Glomerular visceral epithelial cell (primary cell): ENCODE data around the gene CORO6.

Source experiments
- DNase-seq: peaks from one replicate; pipeline ENCODE4 v3.0.0-alpha.2; 2016; ENCODE audit errors: extremely low spot score

Gene CORO6

DNA sequence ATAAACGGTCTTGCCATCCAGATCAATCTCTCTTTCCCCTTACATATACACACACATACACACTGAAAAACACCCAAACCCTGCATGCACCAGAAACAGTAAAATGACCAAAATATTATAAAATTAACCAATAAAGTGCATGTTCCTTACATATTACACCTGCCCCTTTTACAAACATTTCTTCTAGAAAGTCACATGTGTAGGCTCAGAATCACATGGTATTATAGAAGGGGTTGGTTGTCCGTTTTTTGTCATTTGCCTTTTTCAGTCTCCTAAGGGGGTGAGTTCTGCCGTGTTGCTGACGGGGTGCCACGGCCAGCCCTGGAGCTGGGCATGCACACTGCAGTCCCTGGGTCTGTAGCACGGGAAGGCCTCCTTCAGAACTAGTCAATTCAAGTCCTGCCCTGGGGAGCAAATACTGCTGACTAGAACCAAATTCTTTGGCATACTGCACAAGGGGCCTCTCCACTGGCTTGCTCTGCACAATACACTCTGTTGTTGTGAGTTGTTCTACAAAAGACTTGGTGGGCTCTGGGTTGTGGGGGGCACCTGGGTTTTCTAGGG lies 8.0 kb upstream of the CORO6 start:
- no peak for DNase-seq

DNA sequence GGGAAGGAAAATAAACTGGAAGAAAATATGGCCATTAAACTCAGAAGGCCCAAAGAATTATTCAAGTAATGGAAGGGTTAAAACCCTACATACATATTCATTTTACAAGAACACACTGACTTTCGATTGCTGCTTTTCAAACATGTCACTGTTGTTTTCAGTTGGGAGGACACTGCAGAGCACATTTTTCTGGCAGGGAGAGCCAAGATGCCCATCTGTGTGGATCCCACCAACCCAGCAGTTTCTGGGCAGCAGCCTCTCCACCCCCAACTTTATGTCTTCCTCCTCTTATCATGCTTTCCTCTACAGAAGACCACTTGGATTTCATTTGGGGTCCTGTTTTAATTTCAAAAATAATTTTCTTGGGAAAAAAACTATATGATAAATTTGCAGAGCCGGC lies 7.1 kb upstream of the CORO6 start:
- DNase-seq = no peak

DNA sequence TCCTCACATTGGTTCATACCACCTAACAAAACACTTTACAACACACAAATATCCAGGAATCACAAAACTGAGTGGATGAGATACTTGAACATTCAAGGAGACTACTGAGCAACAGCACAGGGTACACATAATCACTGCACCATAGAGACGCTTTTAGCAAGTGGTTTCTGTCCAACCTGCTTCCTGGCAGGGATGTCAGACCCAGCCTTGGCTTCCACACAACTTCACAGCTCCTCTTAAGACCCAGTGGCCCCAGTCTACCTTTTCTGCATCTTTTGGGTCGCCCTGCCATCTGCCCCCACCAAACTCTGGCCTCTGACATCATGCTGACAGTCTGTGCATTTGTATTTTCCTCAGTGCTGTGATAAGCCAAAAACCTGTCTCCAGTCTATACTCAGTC lies 5.9 kb upstream of the CORO6 start:
- no peak for DNase-seq

DNA sequence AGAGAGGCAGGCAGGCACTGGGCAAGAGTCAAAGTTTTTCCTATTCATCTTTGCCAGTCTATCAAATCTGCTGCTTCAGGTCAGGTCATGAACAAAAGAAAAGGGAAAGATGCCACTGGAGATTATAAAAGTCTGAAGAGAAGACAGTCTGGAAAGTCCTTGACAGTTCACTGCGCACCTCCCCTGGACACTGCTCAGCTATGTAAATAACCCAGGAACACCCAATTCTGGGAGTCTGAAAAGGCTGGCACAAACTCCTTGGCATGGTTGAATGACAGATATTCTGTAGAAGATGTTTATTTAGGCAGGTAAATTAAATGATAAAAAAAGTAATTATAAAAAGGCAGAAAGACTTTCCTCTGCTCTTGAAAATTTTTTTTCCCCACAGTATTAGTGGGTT lies 5.2 kb upstream of the CORO6 start:
- no peak for DNase-seq

DNA sequence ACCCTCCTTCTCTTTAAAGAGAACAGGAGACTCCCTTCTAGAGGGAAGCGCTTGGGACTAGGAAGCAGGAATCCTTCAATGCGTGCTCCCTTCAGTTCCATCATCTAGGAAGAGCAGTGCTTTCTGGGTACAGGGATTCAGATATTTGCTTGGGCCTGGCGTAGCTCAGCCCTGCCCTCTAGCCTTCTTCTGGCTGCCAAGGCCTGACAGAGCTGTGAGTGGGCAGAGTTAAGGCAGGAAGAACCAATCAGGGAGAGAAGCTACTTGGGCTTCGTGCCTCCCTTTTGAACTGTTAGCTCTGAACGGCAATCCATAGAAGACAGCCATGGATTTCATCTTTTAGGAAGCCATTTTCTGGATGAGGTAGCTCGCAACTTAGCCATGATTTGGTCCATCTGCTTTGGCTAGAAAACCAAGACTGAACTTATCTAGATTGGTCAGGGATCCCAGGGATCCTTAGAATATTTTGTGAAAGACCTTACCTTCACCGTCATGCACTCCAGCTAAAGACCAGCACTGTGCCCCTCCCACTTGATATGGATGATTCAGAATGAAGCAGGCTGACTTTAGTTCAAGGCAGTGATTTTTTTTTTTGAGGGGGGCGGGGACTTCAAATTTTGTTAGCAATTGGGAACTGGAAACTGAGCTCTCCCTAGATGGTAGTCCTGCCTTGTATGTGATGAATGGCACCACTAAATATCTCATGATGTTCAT lies 2.5 kb upstream of the CORO6 start:
- no peak for DNase-seq

DNA sequence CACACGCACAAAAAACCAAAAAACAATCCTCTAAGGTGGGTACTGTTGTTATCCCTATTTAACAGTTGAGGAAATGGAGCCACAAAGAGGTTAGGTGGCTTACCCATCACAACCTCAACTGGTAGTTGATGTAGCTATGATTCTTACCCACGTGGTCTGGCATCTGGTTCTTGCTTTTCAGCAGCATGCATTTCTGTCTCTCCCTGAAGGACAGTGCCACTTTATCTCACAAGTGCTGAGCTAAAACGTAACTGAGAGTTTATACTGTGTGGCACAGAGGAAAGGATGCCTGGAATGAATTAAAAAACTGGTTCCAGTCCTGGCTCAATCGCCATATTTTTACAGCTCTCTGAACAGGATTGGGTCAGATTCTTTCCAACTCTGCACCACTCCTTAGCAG lies 1.9 kb upstream of the CORO6 start:
- DNase-seq = no peak

DNA sequence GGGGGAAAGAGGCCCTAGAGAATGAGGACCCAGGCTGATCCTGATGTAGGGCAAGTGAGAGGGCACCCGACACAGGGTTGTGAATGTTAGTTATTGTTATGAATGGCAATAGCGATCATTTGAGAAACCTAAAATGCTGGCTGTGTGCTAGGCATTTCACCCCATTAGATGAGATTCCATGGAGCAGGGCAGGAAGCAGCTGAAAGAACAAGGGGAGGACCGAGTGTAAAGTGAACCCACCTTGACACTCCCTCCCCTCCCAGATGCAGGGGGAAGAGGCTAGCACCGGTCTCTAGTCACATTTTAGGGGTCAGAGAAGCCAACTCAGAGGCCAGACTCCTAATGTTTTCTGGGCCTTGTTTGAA lies 553 bp upstream of the CORO6 start:
- DNase-seq = no peak

DNA sequence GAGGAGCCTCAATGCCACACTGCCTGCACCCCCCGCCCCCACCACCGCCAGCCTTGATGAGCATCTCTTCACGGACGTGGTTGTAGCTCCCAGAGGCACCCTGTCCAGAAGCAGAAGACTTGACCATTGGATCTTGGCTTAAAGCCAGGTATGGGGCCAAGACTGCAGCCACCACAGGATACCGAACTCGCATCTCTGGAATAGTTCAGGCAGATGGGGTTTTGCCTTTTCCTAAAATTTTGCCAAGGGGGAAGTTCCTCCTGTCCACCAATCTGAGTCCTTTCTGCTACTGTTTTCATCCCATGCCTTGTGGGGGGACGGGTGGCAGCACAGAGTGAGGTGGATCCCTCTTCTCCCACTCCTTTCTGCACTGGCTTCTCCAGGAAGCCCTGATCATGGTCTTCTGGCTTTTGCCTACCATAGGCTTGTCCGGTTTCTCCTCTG lies 939 bp downstream of the CORO6 start:
- peak; percentile 70 for DNase-seq

DNA sequence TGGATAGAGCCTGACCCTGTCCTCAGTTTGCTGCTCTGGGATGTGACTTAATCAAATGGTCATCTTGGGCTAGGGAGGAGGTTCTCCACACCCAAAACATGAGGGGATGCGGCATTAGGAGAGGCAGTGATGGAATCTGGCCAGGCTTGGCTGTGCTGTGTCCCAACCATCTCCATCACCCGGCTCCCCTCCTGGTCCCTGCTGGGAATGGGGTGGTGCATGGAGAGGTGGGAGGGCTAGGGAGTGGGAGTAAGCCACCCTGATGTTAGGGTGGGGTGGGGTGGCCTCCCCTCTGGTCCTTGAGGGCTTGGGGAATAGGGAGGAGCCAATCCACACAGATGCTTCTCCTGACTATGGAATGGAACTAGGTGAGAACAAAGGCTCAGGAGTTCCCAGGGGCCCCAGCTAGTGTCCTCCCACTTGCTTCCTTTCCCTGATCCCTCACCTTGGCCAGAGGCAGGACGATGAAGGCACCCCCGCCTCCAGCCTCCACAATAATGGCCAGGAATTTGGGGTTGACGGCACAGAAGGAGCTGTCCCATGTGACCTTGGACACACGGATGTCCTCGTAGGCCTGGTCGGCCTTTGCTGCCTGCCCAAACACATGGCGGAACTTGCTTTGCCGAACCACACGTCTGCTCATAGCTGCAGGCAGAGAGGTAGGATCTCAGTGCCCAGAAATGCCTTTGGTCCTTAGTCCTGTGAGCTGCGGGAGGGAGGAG lies 1.8 kb downstream of the CORO6 start:
- no peak for DNase-seq

DNA sequence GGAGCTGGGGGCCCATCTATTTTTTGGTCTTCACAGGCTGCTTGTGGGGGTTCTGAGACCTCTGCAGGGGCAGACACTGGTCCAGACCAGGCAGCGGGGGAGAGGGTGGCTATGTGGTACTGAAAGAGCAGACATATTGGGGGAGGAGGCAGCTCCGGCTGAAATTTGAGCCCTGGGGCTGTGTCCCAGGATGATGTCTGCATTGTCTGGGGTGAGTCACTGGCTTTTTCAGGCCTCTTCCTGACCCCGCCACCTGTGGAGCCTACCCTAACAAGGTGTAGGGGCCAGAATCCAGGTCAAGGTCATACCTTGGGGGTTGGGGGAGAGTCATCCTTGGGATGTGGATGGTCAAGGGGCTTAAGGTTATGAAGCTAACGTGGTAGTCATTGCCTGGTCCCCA lies 2.4 kb downstream of the CORO6 start:
- DNase-seq = peak; percentile 31

DNA sequence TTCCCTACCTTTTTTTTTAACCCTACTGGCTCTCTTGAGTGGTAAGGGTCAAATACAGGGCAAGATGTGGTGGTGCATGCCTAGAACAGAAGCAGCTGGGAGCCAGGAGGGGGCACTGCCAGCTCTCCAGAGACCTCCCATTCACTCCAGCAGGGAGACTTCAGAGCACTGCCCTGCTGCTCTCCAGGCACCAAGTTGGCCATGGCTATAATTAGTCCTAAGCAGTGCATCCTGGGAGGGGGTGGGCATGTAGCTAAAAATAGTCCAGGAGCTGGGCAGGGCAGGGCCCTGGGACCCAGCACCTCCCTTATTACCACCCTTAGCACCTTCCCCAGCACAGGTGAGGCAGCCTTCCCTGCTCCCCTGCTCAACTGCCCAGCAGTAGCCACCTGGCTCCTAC lies 3.5 kb downstream of the CORO6 start:
- DNase-seq = no peak

DNA sequence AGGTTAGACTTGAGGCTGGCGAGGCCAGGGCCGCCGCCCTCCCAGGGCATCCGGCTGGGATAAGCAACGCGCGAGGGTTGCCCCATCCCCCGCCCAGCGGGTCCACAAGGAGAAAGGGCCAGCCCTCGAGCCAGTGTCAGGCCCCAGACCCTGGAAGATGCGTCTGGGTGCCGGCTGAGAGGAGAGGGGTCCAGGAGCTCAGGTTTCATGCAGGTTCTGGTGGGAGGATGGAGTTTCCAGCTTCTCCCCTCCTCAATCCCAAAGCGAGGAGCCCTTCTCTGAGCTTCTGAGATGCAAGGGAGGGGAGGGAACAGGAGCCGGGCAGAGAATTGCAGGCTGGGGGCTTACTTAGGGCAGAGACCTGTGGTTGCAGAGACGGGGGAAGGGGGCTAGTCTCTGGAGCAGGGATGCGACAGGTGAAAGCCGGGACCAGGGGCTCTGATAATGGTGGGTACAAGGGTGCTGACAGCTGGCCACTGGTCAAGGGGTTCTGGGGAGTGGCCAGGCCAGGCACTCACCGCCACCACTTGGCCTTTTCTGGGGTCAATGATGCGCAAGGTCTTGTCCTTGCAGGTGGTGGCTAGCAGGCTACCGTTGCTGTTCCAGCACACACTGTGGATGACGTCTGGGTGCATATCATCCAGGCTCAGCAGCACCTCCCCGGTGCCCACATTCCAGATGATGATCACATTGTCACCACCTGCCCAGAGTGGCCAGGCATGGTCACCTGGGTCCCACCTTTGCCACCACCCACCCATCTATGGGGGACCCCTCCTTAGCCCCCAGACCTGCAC lies 4.2 kb downstream of the CORO6 start:
- no peak for DNase-seq

DNA sequence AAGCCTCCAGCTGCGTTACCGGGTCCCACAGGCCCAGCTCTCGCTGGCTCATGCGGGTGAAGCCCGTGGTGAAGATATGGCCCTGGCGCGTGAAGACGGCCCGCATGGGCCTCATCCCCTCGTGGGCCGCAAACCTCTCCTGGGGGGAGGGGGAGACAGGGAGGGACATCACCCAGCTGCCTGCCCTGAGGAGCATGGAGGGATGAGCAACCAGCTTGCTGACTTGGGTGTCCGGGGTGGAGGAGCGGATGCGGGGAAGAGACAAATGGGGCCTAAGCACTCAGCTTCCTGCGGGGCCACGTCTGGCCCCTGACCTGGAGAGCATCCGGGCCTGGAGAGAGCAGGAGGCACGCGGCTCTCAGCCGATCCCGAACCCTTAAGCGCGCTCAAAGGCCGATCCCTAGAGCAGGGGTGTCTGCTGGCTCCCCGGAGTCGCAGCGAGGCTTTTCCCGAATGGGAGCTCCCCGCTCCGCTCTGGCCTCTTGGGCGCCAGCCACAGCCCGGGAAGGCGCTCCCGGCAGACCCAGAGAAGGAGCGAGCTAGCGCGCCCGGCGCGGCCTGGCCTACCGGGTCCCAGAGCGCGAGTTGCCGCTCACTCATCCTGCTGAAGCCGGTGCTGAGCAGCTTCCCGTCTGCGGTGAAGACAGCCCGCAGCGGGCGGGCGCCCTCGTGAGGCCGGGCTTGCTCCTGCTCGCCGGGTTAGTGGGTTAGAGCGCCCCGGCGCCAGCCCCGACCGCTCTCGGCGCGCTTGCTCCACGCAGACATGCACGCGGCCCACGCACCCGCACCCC lies 5.0 kb downstream of the CORO6 start:
- DNase-seq = peak; percentile 40

DNA sequence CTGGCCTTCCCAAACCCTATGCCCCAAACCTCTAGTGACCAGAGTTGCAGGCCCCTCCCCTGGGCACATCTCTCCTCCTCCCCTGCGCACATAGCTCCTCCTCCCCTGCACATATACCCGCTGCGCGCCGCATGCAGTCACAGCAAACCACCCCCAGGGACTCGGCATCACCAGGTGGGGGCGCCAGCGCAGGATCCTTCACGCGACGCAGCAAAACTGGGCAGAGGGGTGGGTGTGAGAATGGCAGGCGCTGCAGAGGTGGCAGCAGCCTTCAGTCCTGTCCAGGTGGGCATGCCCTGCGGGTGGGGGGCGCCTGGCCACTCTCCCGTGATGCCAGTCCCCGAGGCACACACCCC lies 5.6 kb downstream of the CORO6 start:
- no peak for DNase-seq

DNA sequence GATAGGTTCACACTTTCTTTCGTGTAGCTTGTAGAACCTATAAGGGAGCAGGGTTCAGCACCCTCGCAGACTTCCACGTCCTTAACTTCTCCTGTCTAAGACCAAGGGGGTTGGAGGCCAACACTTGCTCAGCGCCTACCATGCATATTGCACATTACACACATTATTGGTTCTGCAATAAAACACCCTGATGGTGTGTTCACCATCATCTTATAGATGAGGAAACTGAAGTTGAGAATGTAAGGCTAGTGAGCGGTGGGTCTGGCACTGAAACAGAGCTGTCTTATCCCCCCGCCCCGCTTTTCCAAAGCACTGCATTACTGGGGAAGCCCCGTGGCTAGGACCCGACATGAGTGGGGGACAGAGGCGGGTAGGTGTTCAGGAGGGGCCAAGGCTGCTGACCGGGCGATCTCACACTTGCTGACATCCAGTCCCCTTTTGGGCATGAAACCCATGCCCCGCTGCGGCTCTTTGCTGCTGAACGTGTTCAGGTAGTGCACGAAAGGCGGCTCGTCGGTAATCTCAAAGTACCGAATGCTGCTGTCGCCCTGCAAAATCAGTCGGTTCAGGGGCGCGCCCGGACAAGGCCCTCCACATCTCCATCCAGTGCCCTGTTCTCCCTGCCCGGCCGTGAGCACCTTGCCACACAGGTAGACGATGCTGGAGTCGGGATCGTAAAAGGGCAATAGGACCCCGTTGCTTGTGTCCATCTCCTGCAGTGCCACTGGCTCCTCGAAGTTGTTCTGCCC lies 6.2 kb downstream of the CORO6 start:
- no peak for DNase-seq

DNA sequence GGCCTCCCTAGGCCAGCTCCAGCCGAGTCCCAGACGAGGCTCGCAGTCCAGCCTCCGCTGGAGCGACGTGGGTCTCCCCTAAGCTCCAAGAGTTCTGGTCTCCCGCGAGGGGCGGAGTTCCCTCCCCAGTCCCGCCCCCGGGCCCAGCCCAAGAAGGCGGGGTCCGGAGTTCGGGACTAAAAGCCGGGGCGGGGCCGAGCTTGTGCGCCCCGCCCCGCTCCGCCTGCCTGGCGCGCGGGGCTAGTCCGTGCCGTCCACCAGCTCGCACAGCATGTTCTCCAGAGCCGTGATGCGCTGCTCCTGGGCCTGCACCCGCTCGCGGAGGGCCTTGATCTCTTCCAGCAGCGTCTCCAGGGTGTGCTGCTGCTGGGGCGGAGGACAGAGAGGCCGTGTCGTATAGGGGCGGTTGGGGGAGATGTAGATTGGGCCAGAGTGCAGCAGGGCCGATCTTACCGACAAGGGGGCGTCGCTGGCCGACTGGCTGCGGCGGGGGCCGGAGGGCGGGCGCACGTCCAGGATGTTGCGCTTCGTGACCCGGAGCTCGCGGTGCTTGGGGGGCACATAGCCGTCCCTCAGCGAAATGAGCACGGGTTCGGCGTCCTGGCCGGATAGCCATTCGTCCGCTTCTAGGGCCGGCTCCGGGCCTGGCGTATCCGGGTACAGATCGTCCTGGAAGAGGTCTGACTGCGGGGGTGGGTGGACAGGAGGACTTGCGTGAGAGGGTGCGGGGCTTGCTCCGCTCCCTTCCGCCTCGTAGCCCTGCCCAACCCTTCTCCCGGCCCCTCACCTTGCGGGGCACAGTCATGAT lies 7.0 kb downstream of the CORO6 start:
- DNase-seq = peak; percentile 57

DNA sequence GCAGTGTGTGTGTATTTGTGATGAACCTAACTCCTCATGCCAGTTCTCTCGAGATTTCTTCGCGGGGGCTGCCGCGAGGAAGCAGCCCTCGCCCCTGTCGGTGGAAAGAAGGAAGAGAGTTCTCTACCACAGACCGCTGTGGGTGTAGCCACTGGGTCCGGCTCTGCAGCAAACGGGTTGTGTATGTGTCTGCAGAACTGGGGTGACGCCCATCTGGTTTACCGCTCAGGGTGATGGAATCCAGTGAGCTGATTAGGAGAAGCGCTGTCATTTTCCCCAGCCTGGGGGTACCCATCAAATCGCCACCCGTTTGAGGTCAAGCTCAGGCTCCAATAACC lies 7.7 kb downstream of the CORO6 start:
- DNase-seq = no peak

DNA sequence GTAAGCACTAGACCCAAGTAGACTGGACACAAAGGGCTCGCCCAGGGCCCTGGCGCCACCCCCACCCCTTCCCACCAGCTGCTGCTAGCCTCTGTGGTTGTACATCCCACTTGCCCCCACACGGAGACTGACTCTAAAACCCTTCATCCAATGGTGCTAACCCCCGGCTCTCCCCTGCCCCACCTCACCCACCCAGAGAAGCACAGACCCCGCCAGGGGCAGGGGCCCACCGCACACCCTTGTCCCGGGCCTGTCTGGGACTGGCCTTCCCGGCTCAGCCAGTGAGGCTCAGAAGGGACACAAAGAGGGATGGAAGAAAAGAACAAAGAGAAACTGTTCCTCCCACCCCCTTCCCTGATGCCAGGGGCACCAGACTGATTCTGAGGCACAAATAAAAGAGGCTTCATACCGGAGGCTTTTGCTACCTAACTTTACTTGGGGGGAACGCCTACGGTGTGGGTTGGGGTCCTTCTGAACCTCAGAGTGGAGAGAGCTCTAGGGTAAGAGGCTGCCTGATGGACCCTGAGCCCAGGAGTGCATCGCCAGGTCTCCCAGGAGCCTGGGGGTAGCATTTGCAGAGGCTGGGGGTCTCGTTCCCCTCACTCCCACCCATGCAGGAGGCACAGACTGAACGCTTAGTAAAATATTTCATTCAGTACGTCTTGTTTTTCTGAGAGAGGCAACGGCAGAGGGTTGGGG lies 8.2 kb downstream of the CORO6 start:
- no peak for DNase-seq

DNA sequence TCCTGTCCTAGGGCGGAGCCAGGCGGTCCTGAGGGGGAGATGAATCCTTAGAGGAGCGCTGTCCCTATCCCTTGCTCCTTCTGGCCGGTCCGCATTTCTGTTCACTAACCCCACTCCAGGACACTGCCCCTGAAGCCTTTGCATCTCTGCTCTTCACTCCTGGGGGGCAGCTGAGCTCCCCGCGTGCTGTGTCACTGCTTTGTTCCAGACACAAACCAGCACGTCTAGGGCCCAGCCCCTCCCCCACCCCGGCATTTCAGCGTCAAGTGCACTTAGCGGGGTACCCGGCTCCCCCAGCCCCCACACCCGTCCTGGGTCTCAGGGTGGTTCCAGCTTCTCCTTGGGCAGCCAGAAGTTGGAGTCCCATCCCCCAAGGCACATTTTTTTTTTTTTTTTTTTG lies 8.9 kb downstream of the CORO6 start:
- DNase-seq = no peak

DNA sequence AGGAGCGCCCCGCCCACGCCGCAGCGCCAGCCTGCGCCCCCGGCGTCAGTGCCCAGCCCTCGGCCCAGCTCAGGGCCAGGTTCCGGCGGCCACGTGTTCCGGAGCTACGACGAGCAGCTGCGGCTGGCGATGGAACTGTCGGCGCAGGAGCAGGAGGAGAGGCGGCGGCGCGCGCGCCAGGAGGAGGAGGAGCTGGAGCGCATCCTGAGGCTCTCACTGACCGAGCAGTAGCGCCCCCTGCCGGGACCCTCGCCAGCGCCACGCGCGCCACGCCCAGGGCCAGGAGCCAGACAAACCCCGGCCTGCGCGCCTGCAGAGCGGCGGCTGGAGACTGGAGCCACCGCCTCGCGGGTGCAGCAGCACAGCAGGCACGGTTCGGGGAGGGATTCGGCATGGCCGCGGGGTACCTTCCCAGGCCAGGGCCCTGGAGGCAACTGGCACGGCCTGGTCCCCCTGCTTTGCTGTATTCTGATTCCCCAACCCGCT lies 9.3 kb downstream of the CORO6 start:
- DNase-seq = no peak
